GM13976 (cell line): ENCODE measurements around the gene FEV.
A peak's percentile ranks its signal among the peaks of the same experiment; 100 is the strongest.

Experiments
- DNase-seq: peaks from one replicate; pipeline ENCODE4 v3.0.0; 2012; ENCODE audit warnings: low spot score
- CTCF ChIP-seq: IDR thresholded peaks from 2 replicates; pipeline ENCODE4 v1.5.1; 2012; ENCODE audit warnings: borderline replicate concordance, mild to moderate bottlenecking; ENCODE audit not compliant: insufficient read depth; ENCODE audit errors: extremely low read depth, missing control alignments, control extremely low read depth
- in situ Hi-C: fragments of 300-500 bp; cut with MboI; formaldehyde crosslinking; loops from one replicate; pipeline ENCODE4 v1.12.0; 2022; ENCODE audit warnings: low sequenced_read_pairs, mixed read lengths, inconsistent platforms; ENCODE audit not compliant: unreplicated experiment

The FEV gene

DNA sequence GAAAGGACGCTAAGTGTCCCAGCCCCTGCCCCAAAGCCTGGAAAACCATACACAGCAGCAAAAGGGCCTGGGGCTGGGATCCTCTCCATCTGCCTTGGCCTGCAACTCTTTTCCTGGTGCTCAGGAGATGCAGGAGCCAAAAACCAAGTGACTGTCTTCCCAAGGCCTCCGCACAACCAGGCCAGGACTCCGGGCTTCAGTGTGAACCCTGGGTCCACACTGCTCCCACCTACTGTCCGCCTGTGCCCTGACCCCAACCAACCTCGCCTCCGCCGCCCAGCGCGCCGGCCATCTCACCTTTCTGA lies 1.1 kb downstream of the FEV start:
- in situ Hi-C loops: loop anchor here (10.0 kb wide), 1 partner anchor 129 kb away; the partner anchor contains the start of gene WNT6
- DNase-seq: no peak
- no peak for TF ChIP-seq CTCF

GRCh38 chr2:218983263-218983933 lies 1.6 kb downstream of the FEV start:
- peak; percentile 36 for DNase-seq
- in situ Hi-C loops: loop anchor here (10.0 kb wide), 1 partner anchor 129 kb away; the partner anchor contains the start of gene WNT6

GRCh38 chr2:218982586-218983262 lies 2.3 kb downstream of the FEV start:
- TF ChIP-seq CTCF: no peak
- in situ Hi-C loops: loop anchor here (10.0 kb wide), 1 partner anchor 128 kb away; the partner anchor contains the start of gene WNT6
- no peak for DNase-seq

More at GRCh38 chr2:218983263-218983933, 1.6 kb downstream of the FEV start:
- no peak for TF ChIP-seq CTCF

- in situ Hi-C loops: loop anchor here (10.0 kb wide), 1 partner anchor 127 kb away; the partner anchor contains the start of gene WNT6
- DNase-seq: peak; percentile 39
- TF ChIP-seq CTCF: no peak
Measured at GRCh38 chr2:218981881-218982585, 3.0 kb downstream of the FEV start.

DNA sequence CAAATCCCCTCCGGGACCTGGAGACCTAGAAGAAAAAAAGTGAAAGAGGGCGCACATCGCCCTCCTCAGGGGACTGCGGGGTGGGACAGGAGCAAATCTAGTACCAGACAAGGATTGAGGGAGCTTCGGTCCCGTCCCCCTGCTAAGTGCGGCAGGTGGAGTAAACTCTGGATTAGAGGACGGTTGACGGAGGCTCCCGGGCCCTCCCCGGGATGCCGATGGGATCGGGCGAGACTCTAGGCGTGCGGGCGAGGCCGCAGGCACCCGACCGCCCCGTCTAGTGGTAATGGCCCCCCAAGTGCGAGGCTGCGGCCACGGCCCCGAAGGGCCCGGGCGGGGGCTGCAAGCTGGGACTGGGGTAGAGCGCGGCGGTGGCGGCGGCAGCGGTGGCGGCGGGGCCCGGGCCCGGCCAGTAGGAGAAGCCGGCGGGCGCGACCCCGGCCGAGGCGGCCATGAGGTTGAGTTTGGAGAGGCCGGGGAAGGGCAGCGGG lies 3.5 kb downstream of the FEV start:
- in situ Hi-C loops: loop anchor here (10.0 kb wide), 1 partner anchor 127 kb away; the partner anchor contains the start of gene WNT6
- TF ChIP-seq CTCF: no peak
- no peak for DNase-seq

DNA sequence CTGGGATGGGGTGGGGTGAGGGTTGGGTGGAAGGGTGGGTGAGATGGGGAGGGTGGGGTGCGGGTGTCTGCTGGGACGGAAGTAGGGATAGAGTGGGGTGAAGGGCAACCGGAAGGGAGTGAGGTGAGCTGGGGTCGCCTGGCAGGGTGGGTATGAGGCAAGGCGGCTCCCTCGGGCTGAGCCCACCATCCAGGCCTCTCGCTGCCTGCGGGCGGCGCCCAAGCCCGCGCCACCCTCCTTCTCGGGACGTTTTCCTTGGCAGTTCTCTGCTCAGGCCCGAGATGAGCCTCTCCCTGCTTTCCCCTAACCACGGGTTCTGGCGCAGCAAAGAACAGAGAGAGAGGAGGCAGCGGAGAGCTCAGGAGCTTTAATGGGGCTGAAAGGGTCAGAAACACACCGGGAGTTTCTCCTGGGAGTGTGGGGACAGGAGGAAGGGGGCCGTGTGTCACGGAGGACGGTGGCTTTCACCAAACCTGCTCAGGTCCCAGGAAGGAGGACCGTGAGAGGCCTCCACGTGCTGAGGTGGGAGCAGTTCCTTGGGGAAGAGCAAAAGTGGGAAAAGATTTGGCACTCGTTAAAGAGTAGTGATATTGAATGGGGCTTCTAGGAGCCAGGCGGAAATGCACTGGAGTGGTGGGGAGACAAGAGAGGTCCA lies 4.1 kb downstream of the FEV start:
- in situ Hi-C loops: loop anchor here (10.0 kb wide), 1 partner anchor 126 kb away; the partner anchor contains the start of gene WNT6
- TF ChIP-seq CTCF: no peak
- DNase-seq: peak; percentile 37
